Activated naive CD8-positive, alpha-beta T cell treated with anti-CD3 and anti-CD28 coated beads, Interleukin-2, amount 50 U/mL, for 24 hours (primary cell): Measurements from ENCODE around the gene GLI3.

Experiments
- ATAC-seq: fragments of 150-1000 bp; cut with Tn5 transposase; one replicate; pipeline ENCODE4 v1.10.0; 2021
- DNase-seq: peaks from one replicate; pipeline ENCODE4 v3.0.0; 2021
- H3K27ac Mint-ChIP-seq: one replicate; pipeline ENCODE4 v1.8.0; 2021; ENCODE audit warnings: mild to moderate bottlenecking, mixed read lengths
- H3K27me3 Mint-ChIP-seq: one replicate; pipeline ENCODE4 v1.8.0; 2021; ENCODE audit warnings: mixed read lengths
- H3K36me3 Mint-ChIP-seq: one replicate; pipeline ENCODE4 v1.8.0; 2021; ENCODE audit warnings: low read depth, mixed read lengths
- H3K4me1 Mint-ChIP-seq: one replicate; pipeline ENCODE4 v1.8.0; 2021; ENCODE audit warnings: mixed read lengths
- H3K4me3 Mint-ChIP-seq: one replicate; pipeline ENCODE4 v1.8.0; 2021; ENCODE audit warnings: mild to moderate bottlenecking, moderate library complexity, mixed read lengths
- H3K9me3 Mint-ChIP-seq: one replicate; pipeline ENCODE4 v1.8.0; 2021; ENCODE audit warnings: mixed read lengths

Gene GLI3

DNA sequence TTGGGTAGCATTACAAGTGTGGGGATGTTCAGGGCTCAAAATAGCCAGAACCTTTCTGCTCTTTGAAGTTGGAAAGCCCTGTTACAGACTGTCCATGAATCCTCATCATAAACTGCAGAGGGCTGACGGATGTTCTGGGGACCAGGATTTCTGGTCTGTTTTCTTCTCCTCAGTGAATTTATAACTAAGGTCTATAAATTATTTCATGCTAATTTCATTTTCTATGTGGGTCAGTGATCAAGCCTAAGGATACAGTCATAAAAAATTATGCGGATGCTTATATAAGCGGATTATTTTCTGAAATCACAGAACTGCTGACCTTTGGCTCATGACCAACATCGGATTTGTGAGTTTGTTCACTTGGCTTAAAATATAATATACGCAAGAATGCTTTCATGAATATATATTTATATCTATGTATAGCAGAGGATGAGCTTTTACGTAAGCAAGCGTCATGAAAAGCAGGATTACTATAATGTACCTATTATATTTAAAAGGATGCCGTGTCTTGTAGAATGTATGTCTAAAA lies 263.7 kb downstream of the GLI3 start:
- H3K9me3 Mint-ChIP-seq: no peaks in the 10 kb centered on the region
- DNase-seq: no peak
- no peak overlapping the region for H3K4me3 Mint-ChIP-seq
- H3K4me1 Mint-ChIP-seq: no peaks in the 10 kb centered on the region
- H3K27ac Mint-ChIP-seq: no peak overlapping the region
- no peaks in the 10 kb centered on the region for H3K36me3 Mint-ChIP-seq
- no peak for ATAC-seq
- peaks cover 2% of the 10 kb centered on the region for H3K27me3 Mint-ChIP-seq

DNA sequence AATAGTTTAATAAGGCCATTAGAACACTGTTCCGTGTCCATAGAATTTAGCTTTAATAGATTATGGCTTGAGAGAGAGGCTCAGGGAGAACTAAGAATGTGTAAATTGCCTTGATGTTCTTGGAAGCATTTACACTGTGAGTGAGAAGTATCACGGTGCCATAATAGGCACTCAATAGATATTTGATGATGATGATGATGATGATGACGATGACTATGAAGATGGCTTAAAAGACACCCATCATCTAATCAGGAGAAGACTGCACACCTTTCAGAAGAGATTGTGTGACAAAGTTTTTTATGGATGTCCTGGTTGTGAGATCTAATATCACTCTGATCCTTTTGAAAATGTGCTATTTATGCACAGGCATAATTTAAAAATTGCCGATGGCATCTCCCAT lies 264.2 kb downstream of the GLI3 start:
- no peaks in the 10 kb centered on the region for H3K4me1 Mint-ChIP-seq

DNA sequence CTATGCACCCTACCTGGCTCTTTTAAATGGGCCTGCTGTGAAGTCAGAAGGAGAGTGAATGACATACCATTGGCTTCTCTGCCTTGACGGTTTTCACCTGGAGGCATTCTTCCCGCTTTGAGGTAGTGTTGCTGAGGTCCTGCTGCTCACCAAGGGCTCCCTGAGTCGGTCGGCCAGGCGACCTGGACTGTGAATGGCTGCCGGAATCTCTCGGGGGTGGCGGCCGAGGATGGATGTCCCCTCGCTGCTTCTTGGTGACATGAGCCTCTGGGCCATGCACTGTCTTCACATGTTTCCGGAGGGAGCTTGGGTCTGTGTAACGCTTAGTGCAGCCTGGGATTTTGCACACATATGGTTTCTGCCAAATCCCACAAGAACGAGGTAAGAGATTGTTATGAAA lies 264.7 kb downstream of the GLI3 start:
- Mint-ChIP-seq H3K36me3 (no peaks in the 10 kb centered on the region), H3K9me3 (no peaks in the 10 kb centered on the region), H3K27ac (no peak overlapping the region), H3K4me3 (no peak overlapping the region), H3K4me1 (no peaks in the 10 kb centered on the region), H3K27me3 (peaks cover 2% of the 10 kb centered on the region)
- ATAC-seq (no peak), DNase-seq (no peak)

More for the DNA sequence above, 264.2 kb downstream of the GLI3 start:
- Mint-ChIP-seq H3K36me3 (no peaks in the 10 kb centered on the region), H3K4me3 (no peak overlapping the region), H3K27ac (no peak overlapping the region), H3K9me3 (no peaks in the 10 kb centered on the region), H3K27me3 (peaks cover 2% of the 10 kb centered on the region)
- DNase-seq (no peak), ATAC-seq (no peak)

DNA sequence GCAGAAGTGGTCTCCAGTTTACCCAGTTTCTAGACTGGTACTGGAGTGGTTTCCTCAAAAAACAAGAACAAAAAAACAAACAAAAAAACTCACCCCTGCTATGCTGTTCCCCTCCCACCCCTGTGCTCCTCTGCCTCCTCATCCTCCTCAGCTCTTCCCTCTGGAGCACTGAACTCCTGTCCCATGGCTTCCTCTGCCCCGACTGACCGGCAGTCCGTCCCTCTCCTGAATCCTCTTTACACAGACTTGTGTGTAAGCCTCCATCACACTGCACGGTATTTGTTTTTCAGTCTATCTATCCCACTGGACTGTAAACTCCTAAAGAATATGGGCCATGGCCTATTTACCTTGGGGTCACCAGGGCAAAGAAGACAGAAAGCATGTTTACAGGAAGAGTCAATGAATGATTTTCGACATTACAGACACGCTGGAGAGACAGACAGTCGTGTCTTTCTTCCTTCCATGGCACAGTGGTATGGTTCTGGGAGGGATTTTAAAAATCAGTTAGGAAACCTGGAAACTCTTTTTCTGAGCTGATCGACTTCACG lies 265.3 kb downstream of the GLI3 start:
- Mint-ChIP-seq H3K36me3 (no peaks in the 10 kb centered on the region), H3K27me3 (peaks cover 2% of the 10 kb centered on the region), H3K4me3 (no peak overlapping the region), H3K27ac (no peak overlapping the region), H3K4me1 (no peaks in the 10 kb centered on the region), H3K9me3 (no peaks in the 10 kb centered on the region)
- DNase-seq (no peak), ATAC-seq (no peak)

DNA sequence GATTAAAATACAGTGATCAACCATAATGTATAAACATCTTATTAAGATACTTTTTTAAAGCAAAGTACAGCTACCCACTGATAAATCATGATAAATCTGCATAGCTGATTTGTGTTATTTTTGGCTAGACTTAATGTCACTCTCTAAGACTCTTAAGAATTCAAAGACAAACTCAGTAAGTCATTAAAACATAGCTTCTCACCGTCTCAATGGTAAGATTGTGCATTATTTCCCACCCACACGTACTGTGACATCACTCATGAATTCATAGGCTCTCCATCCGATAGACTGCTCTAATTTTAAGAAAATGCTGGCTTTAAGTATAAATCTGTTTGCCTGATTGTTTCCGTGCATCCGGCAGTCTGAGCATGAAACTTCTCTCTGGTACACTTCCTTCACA lies 266.1 kb downstream of the GLI3 start:
- no peak overlapping the region for H3K27ac Mint-ChIP-seq
- DNase-seq (no peak), ATAC-seq (no peak)
- no peaks in the 10 kb centered on the region for H3K4me1 Mint-ChIP-seq
- H3K4me3 Mint-ChIP-seq: no peak overlapping the region
- no peaks in the 10 kb centered on the region for H3K36me3 Mint-ChIP-seq
- H3K9me3 Mint-ChIP-seq: no peaks in the 10 kb centered on the region
- peaks cover 3% of the 10 kb centered on the region for H3K27me3 Mint-ChIP-seq

DNA sequence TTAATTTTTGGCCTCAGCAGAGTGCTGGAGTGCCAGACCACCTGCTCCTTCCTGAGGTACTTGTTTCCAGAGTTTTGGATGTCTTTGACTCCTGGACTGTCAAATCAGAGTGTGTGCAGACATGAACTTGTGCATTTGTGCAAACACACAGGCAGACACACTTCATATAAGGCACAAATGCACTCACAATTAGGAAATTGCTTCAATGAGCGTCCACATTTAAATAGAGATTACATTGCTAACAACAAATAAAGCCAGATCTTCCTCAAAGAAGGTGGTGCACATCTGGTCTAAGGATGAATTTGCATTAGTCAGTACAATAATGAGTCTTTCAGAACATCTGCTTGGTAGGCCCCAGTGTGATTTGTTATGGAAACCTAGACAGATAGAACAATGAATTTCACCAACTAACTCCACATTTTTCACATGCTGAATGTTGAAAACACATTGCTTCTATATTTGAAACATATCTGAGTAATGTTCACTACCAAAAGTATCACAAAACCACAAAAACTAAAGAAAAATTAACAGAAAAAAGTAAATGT lies 267.4 kb downstream of the GLI3 start:
- H3K36me3 Mint-ChIP-seq: no peaks in the 10 kb centered on the region
- H3K27me3 Mint-ChIP-seq: peaks cover 1% of the 10 kb centered on the region
- no peak overlapping the region for H3K4me3 Mint-ChIP-seq
- ATAC-seq (no peak), DNase-seq (no peak)
- H3K4me1 Mint-ChIP-seq: no peaks in the 10 kb centered on the region
- no peaks in the 10 kb centered on the region for H3K9me3 Mint-ChIP-seq
- H3K27ac Mint-ChIP-seq: no peak overlapping the region

DNA sequence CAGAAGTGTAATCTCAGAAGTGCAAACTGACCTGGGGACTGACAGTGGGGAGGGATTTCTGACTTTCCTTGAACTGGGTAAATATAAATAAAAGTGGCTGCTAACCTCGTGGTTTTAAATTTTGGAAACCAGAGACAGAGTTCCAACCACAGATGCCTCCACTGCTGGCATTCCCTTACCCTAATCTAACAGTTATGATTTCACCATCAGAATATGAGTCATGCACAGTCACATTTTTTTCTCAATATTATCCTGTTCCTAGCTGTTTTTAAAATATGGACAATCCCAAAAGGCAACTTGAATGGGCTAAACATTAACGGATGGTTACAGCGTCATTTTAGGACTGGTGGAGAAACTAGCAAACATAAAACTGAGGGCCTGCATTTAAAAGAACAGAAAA lies 269.9 kb downstream of the GLI3 start:
- Mint-ChIP-seq H3K4me1 (no peaks in the 10 kb centered on the region), H3K27me3 (peaks cover 1% of the 10 kb centered on the region), H3K36me3 (no peaks in the 10 kb centered on the region), H3K27ac (no peak overlapping the region), H3K9me3 (no peaks in the 10 kb centered on the region), H3K4me3 (no peak overlapping the region)
- ATAC-seq (no peak), DNase-seq (no peak)

DNA sequence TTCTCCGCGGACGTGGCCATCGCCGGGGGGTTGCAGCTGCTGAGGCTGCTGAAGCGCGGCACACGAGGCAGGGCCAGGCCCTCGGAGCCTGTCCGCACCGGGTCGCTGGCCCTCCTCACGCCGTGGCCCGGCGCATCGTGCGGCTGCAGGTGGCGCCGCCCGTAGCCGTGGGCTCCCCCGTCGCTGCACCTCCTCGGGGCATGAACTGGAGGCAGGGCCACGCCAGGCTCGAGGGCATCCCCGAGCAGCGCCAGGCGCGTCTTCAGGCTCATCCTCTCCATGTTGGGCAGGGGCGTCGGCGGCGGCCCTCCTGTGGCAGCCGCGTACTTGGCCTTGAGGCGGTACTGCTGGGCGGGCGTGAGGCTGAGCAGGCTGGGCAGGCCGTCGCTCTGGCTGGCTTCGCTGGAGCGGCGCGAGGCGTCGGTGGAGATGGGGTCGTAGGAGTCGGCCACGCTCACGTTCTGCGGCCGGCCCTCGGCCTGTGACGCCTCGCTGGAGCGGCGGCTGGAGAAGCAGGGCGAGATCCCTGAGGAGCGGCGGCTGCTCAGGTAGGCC lies 271.0 kb downstream of the GLI3 start:
- no peak overlapping the region for H3K4me3 Mint-ChIP-seq
- no peak overlapping the region for H3K27ac Mint-ChIP-seq
- H3K36me3 Mint-ChIP-seq: no peaks in the 10 kb centered on the region
- no peaks in the 10 kb centered on the region for H3K9me3 Mint-ChIP-seq
- DNase-seq (no peak), ATAC-seq (no peak)
- peaks cover 3% of the 10 kb centered on the region for H3K27me3 Mint-ChIP-seq
- H3K4me1 Mint-ChIP-seq: no peaks in the 10 kb centered on the region

DNA sequence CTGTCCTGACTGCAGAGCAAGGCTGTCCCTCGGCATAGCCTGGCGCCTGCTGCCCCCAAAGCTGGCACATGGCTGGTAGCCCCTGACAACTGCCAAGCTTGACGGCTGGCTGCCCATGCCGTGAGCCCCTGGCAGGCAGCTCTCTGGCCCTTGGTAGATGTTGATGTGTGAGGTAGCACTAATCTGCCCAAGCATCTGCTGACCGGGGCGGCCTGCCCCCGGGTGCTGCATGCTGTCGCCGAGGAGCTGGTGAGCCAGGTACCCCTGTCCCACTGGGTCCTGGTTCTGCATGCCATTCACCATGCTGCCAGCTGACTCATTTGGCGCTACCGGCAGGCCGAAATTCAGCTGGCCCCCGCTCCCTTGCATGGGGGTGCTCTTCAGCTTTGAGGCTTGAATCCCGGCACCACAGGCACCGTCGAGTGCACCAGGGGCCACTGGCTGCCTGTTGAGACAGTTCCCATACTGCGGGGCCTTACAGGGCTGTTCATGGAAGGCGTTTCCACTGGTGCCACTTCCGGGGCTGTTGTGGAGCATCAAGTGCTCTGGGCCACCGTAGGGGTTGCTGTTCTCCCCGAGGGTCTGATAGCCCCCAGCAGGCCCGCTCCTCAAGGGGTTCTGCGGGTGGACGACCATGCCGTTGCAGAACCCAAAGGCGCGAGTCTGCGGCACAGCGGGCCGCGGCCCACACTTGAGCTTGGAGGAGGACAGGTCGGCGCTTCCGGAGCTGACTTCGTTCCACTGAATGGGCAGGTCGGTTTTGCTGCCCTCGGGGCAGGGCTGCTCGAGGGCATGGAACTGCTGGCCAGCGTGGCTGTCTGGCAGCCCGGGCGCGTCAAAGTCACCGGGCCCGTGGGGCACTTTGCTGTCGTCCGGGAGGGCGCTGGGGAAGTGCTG lies 271.9 kb downstream of the GLI3 start:
- ATAC-seq (no peak), DNase-seq (no peak)
- no peak overlapping the region for H3K4me3 Mint-ChIP-seq
- no peaks in the 10 kb centered on the region for H3K9me3 Mint-ChIP-seq
- no peaks in the 10 kb centered on the region for H3K4me1 Mint-ChIP-seq
- no peaks in the 10 kb centered on the region for H3K36me3 Mint-ChIP-seq
- H3K27ac Mint-ChIP-seq: no peak overlapping the region
- H3K27me3 Mint-ChIP-seq: peaks cover 3% of the 10 kb centered on the region

DNA sequence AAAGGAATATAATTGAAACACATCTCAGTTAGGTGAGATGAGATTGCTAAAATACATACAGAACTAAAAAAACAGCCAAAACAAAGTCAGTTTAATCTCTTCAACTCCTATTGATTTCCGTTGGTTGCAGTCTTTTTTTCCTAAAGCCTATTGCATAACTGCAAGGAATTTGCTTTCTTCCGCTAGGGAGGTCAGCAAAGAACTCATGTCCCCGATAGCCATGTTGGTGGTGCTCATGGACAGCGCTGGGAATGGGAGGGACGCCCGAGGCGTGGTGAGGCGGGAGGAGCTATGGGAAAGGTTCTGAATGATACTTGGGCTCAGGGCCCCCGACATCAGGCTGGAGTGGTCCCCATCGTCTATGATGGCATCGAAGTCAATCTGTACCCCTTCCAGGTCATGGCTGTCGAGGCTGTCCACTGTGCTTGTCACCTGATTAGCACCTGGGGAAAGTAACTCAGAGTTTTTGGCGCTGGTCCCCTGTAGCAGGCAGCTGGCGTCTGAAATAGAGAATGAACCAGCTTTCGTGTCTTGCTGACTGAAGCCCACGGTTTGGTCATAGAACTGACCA lies 272.7 kb downstream of the GLI3 start:
- Mint-ChIP-seq H3K4me1 (no peaks in the 10 kb centered on the region), H3K27ac (no peak overlapping the region), H3K9me3 (no peaks in the 10 kb centered on the region), H3K36me3 (no peaks in the 10 kb centered on the region), H3K27me3 (peaks cover 9% of the 10 kb centered on the region), H3K4me3 (no peak overlapping the region)
- DNase-seq: no peak
- ATAC-seq: no peak

DNA sequence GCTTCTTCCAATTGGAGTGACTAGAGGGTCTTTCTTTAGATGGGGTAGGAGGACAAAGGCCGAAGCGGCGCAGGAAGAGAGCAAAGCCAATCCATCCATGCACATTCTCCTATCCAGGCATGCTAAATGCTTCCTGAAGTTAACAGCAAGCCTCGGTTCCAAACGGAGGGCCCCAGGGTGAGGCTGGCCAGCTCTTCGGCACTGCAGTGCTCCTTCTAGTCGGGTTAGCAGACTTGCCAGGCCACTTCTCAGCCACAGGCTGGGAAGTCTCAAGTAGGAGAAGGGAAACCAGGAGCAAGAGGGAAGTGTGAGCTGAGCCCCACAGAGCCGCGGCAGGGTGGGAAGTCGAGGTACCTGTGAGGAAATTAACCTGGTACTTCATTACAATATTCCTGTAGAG lies 280.3 kb downstream of the GLI3 start:
- ATAC-seq (no peak), DNase-seq (no peak)
- H3K9me3 Mint-ChIP-seq: no peaks in the 10 kb centered on the region
- no peaks in the 10 kb centered on the region for H3K4me1 Mint-ChIP-seq
- H3K27ac Mint-ChIP-seq: no peak overlapping the region
- peaks cover 24% of the 10 kb centered on the region for H3K27me3 Mint-ChIP-seq
- no peaks in the 10 kb centered on the region for H3K36me3 Mint-ChIP-seq
- no peak overlapping the region for H3K4me3 Mint-ChIP-seq

DNA sequence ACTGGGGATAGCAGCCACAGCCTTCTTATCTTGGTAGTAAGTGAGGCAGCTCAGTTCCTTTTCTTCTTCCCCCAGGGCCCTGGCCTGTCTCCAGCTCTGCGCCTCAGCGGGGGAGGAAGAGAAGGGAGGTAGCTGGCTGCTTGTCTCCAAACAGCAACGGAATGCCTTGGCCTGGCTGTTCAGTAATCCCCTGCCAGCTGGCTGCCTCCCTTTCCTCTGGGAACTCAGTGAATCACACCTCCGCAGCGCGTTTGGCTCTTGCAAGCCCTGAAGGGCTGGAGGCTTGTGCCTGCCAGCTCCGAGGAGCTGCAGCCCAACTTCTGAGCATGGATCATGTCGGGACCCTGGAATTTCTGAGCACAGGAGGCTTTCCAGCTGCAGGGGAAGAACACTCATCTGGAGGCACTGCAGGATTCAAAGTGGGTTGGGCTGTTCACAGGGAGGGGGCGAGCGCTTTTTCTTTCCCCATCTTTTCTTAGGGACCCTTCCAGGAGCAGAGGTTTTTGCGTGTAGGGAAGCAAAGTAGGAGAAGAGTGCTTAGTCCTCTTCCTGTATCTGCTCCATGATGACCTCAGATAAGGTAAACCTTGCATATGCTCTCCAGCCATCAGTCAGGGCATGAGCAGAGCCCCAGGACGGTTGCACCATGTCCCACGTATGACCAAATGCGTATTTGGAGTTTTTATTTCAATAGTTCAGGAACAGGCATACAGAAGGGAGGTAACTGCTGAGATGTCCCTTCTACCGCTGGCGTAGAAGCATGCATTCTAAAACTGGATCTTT lies 280.9 kb downstream of the GLI3 start:
- Mint-ChIP-seq H3K27ac (no peak overlapping the region), H3K27me3 (peaks cover 22% of the 10 kb centered on the region), H3K4me3 (no peak overlapping the region), H3K9me3 (no peaks in the 10 kb centered on the region), H3K36me3 (no peaks in the 10 kb centered on the region), H3K4me1 (no peaks in the 10 kb centered on the region)
- no peak for ATAC-seq
- DNase-seq: no peak

DNA sequence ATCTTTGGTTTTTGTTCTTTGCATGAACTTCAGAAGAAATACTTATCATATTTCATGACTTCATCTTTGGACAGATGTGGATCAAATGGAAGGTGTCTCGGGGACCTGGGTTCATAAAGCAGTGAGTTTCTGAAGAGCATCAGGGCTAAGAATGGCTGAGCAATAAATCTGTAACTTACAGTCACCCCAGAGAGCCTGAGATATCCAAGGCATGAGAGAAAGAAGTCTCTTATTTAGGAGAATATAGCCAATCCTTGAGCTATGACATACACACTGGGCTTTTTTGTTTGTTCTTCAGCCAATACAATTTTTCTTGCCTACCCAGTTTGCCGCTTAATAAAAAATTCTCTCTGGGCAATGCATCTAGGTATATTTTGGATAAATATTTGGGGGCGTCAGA lies 281.6 kb downstream of the GLI3 start:
- ATAC-seq (no peak), DNase-seq (no peak)
- Mint-ChIP-seq H3K9me3 (no peaks in the 10 kb centered on the region), H3K27me3 (peaks cover 22% of the 10 kb centered on the region), H3K4me1 (no peaks in the 10 kb centered on the region), H3K27ac (no peak overlapping the region), H3K36me3 (no peaks in the 10 kb centered on the region), H3K4me3 (no peak overlapping the region)

DNA sequence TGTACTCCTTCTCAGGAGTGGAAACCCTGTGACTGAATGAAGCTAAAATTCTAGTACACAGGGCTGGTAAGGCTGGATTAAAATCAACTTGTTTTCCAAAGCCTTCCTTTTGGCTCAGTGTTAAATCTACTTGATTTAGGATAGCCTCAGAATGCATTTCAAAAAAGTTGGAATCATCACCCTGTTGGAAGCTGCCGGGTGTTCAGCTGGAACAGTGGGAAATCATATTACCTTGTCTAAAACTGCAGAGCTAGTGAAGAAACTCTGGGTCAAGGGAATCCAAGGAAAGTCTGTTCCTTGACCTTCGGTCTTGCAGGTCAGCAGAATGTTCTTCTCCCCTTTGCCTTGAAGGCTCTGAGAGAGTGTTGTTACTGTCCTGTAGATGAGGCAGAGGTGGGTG lies 282.0 kb downstream of the GLI3 start:
- Mint-ChIP-seq H3K9me3 (no peaks in the 10 kb centered on the region), H3K36me3 (no peaks in the 10 kb centered on the region), H3K4me1 (no peaks in the 10 kb centered on the region), H3K27ac (no peak overlapping the region), H3K27me3 (peaks cover 24% of the 10 kb centered on the region), H3K4me3 (no peak overlapping the region)
- no peak for DNase-seq
- no peak for ATAC-seq
